Activated CD4-positive, alpha-beta T cell treated with anti-CD3 and anti-CD28 coated beads, Interleukin-2, amount 50 U/mL, for 1 hour (primary cell): Measurements from ENCODE around the gene GABBR2.
"Not testable (repeated sequence)": the region's sequence is repeated elsewhere in the genome, so short reads cannot be mapped to it uniquely, and the experiment has no call there.

Experiments used
- DNase-seq: peaks from one replicate; pipeline ENCODE4 v3.0.0-alpha.2; 2020

Gene GABBR2

DNA sequence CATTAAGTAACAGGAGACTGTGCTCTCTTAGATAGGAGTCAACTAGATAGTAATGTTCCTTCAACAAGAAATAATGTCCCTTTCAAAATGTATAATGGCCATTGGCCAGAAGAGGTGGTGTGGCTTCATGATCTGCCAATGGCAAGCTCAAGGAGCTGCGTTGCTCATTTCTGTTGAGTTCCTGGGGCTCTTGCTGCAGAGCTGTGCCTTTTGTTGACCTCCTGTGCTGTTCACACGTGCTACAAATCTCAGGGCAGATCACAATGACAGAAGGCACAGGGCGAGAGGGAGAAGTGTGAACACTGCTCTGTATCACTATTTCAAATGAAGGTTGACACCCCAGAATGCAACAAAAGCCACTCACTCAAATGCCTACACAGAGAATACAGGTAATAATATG is 437.3 kb downstream of the GABBR2 start:
- DNase-seq: no peak

GRCh38 chr9:98270284-98270683 is 438.5 kb downstream of the GABBR2 start:
- DNase-seq: not testable (repeated sequence)

DNA sequence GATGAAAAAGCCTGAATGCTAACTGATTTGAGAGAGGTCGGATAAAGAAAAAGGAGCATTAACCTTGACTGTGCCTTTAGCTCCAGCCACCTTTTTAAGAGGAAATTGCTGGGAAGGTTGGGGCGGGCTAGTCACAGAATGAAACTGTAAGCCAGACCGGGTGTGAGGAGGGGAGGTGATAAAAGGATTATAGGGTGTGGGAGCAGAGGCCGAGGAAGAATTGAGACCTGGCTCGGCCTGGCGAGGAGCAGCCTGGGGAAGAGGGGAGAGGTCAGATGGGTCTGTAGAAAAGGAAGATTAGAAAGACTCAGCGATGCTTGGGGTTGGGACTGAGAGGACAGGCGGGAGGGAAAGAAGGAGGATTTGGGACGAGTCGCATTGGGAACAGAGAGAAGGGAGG is 439.1 kb downstream of the GABBR2 start:
- not testable (repeated sequence) for DNase-seq

GRCh38 chr9:98267556-98267955 is 441.2 kb downstream of the GABBR2 start:
- not testable (repeated sequence) for DNase-seq

DNA sequence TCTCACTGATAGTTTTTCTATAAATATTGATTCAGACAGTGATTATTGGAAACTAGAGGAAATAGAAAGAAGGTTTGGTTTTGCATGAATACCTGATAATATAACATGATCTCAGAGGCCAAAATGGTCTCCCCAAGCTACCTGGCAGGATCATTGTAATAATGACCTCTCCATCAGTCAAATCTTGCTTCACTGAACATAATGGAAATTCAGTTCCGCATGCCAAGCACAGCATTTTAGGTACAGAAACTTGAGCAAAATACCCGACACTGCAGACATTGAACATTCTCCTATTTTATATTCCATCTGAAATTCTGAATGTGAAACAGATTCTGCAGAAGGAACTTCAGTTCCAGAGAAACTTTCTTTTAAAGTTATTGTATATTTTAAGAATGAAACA is 444.2 kb downstream of the GABBR2 start:
- DNase-seq: no peak

DNA sequence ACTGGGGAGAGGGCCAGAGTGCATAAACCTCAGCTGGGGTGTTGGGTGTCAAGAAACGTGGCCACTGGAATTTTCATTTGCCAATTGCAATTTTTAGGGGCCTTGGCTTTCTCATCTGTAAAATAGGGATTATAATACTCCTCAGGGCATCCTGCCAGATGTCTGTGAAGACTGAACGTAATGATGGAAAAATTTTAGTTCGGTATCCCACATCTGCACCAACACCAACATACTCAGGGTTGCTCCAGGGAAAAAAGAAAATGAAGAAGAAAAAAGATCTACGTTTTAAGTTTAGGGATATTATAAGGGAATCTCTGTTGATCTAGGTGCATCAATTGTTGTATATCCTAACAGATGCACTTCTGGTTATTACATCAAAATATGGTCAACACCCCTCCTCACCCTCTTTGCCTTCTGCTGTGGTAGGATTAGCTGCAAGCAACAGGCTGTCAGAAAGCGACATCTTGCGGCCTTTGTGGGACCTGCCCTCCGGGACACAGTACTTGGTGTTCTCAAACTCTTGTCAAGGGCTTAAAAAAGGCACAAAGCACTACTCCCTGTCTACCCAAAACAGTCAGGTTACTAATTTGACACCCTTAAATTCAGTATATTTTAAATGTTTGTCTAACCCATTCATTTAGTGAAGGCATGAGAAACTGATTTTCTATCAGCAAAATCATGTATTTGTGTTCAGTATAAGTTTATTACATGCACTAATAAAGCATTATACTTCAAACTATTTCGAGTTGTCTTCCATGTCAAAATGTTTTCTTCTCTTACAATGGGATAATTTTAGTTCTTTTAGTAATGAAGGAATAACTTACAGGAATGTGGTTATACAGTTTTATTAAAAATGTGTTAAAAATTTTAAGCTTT is 445.0 kb downstream of the GABBR2 start:
- peak; percentile 84 for DNase-seq

- DNase-seq: no peak
Observed at GRCh38 chr9:98263080-98263479, 445.7 kb downstream of the GABBR2 start.

GRCh38 chr9:98262056-98262455 is 446.7 kb downstream of the GABBR2 start:
- no peak for DNase-seq

GRCh38 chr9:98260635-98261034 is 448.1 kb downstream of the GABBR2 start:
- DNase-seq: no peak

DNA sequence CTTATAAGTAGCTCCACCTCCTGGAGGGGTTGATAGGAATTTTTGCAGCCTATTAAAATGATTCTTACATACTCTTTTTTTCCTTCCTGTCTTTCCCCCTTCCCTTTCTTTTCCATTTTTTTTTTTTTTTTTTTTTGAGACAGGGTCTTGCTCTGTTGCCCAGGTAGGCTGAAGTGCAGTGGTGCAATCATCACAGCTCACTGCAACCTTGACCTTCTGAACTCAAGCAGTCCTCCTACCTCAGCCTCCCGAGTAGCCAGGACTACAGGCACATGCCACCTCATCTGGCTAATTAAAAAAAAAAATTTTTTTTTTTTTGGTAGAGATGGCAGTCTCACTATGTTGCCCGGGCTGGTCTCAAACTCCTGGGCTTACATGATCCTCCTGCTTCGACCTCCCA is 448.9 kb downstream of the GABBR2 start:
- no peak for DNase-seq

GRCh38 chr9:98256756-98257155 is 452.0 kb downstream of the GABBR2 start:
- peak; percentile 39 for DNase-seq

DNA sequence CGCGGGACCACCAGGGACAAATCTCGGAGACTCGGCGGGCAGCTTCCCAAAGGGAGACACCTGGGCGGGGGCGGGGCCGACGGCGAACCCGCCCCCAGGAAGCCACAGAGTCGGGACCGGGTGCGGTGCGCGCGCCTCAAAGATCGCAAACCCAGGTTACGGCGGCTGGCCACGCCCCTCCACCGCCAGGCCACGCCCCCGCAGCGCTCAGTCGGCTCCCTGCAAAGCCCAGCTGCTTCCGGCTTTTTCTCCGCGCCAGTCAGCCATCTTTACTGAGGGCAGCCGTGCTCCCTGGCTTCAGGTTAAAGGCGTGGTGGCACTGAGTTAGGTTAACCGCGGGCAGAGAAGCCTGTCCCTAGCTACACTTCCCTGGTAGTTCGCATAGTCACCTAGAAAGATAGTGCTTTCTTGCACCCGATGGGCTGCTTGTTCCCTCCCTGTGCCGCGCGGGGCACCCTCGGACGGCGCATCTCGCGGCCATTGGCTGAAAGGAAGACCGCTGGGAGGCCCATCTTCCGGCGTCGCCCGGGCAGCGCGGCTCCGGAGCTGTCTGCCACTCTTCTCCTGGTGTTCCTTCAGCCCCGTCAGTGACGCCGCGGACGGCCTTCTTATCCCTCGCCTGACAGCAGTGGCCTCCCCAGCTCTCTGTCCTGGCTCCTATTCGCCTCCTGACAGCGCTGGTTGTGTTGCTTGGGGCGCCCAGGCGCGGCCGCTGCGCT is 453.0 kb downstream of the GABBR2 start, which contains the start of gene TBC1D2:
Gene TBC1D2, minus strand, starts transcription at position 72 of the 719 bp plus-strand sequence. CDS start 108 bp downstream, outside the sequence.
- peak; percentile 97 for DNase-seq

GRCh38 chr9:98255061-98255577 is 453.6 kb downstream of the GABBR2 start:
- no peak for DNase-seq

- DNase-seq: no peak
Observed at GRCh38 chr9:98254228-98255060, 454.3 kb downstream of the GABBR2 start.

- no peak for DNase-seq
Observed at GRCh38 chr9:98253565-98253964, 455.2 kb downstream of the GABBR2 start.

DNA sequence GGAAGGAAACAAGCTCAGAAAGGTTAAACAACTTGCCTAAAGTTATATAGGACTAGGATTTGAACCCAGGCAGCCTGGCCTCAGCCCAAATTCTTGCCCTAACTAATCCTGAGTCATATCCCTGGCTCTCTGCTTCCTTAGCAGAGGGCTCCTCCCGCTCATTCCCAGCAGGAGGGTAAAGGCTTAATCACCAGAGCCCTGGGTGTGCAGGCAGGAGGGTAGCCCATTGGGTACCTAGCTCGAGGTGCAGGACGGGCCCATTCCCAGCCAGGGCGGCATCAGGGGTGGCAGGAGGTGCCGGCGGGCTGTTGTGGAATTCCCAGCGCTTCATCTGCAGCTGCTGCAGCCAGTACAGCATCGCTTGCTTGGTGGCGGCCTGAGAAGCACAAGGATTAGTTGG is 457.2 kb downstream of the GABBR2 start:
- DNase-seq: no peak

- no peak for DNase-seq
Observed at GRCh38 chr9:98249771-98250170, 459.0 kb downstream of the GABBR2 start.

DNA sequence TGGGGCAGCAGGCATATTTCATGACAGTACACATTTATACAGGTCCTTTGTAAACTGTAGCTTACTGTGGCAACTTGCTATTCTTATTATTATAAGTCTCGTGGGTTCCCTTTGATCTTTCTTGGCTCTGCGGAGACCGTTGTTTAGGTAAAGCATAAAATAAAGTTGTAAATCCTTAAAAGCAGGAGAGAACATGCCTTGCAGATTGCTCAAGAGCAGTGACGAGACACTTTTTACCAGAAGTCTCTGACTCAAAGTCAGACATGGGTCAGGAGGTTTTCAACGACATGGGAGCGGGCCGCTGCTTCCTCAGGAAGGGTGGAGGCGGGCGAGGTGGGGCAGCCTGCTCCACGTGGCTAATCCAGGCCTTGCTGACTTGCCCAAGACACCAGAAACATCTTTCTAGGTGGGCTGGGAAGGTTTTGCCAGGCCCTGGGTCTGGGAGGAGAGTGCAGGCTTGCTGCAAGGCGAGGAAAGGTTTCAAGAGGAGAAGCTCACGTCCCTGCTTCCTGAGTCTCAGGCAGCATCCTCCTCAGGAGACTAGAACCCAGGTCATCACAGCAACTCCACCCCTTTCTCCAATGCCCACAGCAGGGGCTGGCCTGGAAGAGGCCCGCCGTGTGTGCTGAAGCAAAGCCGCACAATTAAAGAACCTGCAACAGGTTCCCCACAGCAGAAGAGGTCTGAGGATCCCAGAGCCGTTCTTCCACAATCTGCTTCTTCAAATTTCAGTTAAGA is 459.8 kb downstream of the GABBR2 start:
- no peak for DNase-seq

GRCh38 chr9:98247831-98248657 is 460.7 kb downstream of the GABBR2 start:
- no peak for DNase-seq

DNA sequence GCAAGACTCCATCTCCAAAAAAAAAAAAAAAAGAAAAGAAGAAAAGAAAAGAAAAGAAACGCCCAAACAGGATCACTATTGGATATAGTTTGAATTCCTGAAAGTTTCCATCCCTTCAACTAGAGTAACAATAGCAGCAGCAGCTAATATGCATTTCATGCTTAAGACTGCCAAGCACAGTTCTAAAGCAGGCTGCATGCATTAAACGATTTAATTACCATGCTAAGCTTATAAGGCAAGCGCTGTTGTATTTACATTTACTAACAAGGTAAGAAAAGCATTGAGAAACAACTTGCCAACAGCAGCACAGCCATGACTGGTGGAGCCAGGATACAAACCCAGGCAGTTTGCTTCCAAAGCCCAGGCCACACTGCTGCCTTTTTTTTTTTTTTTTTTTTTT is 466.3 kb downstream of the GABBR2 start:
- DNase-seq: no peak
